GM20431 (cell line): ENCODE results near the gene PPP6C.

ENCODE experiments used
- in situ Hi-C: fragments of 300-500 bp; cut with MseI, MboI; formaldehyde crosslinking; loops from one replicate; pipeline ENCODE4 v1.15.0; 2020; ENCODE audit warnings: low sequenced_read_pairs; ENCODE audit not compliant: unreplicated experiment

PPP6C gene

DNA sequence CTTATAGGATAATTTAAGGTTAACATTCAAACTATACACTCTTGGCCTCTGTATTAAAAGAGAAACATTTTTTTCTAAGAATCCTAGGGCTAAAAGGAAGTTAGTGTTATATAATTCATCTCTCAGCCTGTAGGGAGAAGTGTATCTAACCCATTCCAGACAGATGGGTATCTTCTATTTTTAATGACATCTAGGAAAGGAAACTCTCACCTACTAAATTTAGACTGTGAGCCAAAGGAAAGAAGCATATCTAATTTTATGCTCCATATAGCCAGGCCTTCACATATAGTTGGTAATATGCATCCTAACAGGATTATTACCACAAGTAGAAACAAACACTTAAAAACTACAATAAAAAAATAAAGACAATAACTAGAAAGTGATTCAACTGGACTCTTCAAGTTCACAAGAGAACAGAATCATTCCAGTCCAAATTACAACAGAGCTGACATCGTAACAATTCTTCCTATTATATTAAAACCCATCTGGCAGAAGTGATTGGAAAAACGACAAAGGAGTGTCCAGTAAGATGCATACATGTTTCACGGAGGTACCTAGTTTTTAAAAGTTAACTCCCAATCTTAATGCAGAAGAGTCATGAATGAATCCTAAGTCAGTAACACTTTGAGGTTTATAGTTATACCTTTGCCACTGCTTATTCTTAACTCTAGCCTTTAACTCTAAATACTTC, 85.7 kb downstream of the PPP6C start:
- in situ Hi-C loops: no loop called here

DNA sequence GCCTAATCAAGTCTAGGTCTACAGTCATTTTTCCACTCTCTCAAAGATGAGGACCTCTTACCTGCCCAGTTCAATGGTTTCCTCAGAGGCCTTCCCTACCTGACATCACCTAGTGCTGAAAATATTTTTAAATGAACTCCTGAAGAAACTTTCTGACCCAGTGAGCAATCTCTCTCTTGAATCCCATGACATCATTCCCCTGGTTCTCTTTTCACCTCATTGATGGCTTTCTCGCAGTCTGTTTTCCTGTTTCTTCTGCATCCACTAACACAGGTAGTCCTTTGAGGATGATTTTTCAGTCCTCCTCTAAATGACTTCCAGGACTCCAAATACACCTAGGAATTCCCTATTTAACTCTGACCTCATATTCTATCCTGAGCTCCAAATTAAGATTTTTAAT, 86.6 kb downstream of the PPP6C start:
- in situ Hi-C loops: no loop called here

DNA sequence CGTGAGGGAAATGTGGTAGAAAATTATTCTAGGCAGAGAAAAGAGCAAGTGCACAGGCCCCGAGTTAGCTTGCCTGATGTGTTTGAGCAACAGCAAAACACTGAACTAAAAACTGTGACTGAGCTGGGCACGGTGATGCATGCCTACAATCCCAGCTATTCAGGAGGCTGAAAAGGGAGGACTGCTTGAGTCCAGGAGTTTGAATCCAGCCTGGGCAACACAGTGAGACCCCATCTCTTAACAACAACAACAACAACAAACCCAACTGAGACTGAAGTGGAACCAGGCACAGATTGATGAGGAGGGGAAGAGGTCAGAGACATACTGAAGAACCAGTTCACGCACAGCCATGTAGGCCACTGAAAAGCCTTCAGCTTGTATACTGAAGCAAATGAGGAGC, 88.8 kb downstream of the PPP6C start:
- in situ Hi-C loops: no loop called here

DNA sequence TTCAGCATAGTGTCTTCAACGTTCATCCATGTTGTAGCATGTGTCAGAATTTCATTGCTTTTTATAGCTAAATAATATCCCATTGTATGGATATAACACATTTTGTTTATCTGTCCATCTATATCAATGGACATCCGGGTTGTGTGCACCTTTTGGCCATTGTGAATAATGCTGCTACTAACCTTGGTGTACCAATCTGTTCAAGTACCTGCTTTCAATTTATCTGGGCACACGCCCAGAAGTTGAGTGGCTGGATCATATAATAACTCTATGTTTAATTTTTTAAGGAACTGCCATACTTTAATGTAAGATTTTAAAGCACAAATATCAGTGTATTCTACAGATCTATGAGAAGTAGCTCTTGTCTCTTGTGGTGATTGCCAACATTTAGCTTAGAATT, 89.8 kb downstream of the PPP6C start:
- in situ Hi-C loops: no loop called here
